ENCODE data around the gene SLC7A4.
A peak's percentile ranks its signal among the peaks of the same experiment; 100 is the strongest.
"Not testable (repeated sequence)": the region's sequence is repeated elsewhere in the genome, so short reads cannot be mapped to it uniquely, and the experiment has no call there.

SLC7A4 gene

DNA sequence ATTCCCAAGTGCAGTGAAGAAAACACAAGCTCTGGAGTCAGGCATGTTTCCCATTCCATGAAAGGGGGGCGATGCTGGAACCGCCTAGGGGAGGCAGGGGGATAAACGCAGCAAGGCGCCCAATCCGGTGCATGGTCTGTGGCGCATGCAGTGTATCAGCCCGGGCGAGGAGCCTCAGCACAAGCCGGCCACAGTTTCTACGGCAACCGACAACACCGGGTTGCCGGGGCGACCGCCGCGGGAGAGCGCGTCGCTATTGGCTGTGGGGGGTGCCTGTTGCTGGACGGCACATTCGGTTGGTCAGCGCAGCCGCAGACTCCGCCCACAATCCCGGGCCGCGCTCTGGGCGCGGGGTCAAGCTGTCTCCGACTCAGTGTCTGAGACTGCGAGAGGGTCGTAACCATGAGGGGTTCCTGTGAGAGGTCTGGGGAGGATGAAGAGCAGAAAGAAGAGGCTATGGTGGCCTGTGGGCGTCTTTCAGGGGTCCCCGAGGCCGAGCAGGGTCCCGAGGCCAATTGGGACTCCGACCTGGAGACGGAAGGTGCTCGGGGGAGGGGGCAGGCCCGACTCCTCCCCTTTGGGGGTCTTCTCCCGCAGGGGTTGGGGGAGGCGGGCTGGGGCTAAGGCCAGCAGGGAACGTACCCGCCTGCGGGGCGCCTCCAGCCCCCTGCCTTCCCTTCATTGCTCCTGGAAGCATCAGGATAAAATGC, 13.4 kb upstream of the SLC7A4 start, which contains the start of gene LRRC74B:
TSS of gene LRRC74B (plus strand) at position 362 of the 710 bp plus-strand sequence. CDS start at position 403, 41 bp downstream.
- peak; percentile 87 for DNase-seq
- in situ Hi-C loops (cut with HindIII; ENCODE audit: low pct_ligation_motif_present, low pct_unique_long_range_greater_than_20kb, low sequenced_read_pairs): no loop called here

DNA sequence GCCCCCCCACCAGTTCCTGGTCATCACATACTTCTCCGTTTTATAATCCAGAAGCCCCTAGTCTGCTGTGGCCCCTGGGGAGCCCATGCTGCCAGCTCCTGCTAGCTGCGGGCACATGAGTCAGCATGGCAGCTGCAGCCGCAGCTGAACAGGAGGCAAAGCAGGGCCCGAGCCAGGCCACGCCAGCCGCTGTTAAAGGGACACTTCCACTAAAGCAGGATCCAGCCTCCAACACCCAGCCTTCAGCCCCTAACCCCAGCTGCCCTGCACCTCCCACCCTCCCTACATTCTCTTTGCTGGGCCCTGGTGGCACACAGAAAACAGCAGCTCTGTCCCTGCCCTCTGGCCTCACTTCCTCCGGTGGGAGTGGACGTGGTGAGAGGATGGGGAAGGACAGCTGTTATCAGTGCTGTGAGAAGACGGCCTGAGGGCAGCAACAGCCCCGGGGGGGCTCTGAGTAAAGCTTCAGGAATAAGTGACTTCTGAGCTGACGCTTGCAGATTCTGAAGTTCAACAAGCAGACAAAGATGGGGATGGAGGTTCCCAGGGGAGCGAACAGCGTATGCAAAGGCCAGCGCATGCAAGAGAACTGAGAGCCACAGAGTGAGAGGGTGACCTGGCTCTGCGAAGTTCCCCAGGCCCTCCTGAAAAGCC, 12.7 kb upstream of the SLC7A4 start:
- DNase-seq: peak; percentile 37
- in situ Hi-C loops (cut with HindIII; ENCODE audit: low pct_ligation_motif_present, low pct_unique_long_range_greater_than_20kb, low sequenced_read_pairs): no loop called here

- DNase-seq: no peak
- in situ Hi-C loops (cut with HindIII; ENCODE audit: low pct_ligation_motif_present, low pct_unique_long_range_greater_than_20kb, low sequenced_read_pairs): no loop called here
Observed at GRCh38 chr22:21043860-21044535, 11.6 kb upstream of the SLC7A4 start.

DNA sequence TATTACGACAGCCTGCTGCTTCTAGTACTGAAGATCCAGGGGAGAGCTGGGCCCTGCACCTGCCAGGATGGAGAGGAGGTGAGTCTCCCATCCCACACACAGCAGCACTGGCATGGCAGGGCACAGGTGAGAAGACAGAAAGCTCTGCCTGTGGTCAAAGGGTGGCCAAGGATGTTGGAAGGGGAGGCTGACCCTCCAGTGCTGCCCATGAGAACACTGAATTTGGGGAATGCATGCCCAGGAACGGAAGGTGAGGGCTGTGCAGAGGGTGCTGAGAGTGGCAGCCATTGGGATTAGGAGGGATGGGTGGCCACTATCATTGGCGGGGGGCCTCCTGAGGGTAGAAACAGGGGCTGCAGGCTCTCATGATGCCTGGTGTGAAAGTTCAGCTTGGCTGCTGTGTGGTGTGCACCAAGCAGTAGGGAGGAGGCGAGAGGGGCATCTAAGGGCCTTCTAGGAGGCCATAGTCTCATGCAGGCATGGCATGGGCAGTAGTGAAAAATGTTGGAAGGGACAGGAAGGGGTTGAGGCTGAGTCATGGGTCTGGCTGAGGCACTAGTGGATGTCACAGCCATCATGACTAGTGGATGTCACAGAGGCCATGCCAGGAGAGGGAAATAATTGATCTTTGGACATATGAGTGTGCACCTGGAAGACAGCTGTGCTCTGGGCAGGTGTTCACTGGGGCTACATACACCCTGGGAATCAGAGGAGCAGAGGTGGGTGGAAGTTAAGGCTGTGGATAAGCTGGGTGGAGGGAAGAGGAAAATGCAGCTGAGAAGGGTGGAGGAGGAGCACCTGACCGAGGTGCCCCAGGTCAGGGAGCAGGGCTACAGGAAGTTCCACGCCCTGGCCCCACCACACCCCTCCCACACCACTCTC, 10.9 kb upstream of the SLC7A4 start:
- DNase-seq: no peak
- in situ Hi-C loops (cut with HindIII; ENCODE audit: low pct_ligation_motif_present, low pct_unique_long_range_greater_than_20kb, low sequenced_read_pairs): no loop called here

- no peak for DNase-seq
- in situ Hi-C loops (cut with HindIII; ENCODE audit: low pct_ligation_motif_present, low pct_unique_long_range_greater_than_20kb, low sequenced_read_pairs): no loop called here
Observed at GRCh38 chr22:21041937-21042336, 9.6 kb upstream of the SLC7A4 start.

GRCh38 chr22:21039158-21039557, 6.8 kb upstream of the SLC7A4 start:
- in situ Hi-C loops (cut with HindIII; ENCODE audit: low pct_ligation_motif_present, low pct_unique_long_range_greater_than_20kb, low sequenced_read_pairs); DNase-seq: not testable (repeated sequence)

DNA sequence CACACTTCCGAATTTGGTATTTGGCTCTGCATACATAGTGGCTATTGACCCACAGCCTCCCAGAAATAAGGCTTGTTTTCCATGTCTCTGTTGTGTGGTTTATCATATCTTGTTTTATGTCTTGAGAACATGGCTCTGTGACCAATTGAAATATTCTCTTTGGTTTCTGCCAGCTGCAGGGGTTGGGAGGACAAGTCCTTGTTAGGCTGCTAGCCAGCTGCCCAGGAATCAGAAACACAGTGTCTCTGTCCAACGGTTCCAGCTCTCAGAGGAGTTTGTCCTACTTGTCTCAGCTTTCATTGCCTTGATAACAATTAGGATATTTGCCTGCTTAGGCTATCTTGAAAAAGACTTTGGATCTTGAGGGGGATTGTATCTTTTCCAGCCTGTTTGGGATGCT, 6.0 kb upstream of the SLC7A4 start:
- DNase-seq: no peak
- in situ Hi-C loops (cut with HindIII; ENCODE audit: low pct_ligation_motif_present, low pct_unique_long_range_greater_than_20kb, low sequenced_read_pairs): no loop called here

- DNase-seq: no peak
- in situ Hi-C loops (cut with HindIII; ENCODE audit: low pct_ligation_motif_present, low pct_unique_long_range_greater_than_20kb, low sequenced_read_pairs): no loop called here
Observed at GRCh38 chr22:21034989-21035388, 2.6 kb upstream of the SLC7A4 start.

DNA sequence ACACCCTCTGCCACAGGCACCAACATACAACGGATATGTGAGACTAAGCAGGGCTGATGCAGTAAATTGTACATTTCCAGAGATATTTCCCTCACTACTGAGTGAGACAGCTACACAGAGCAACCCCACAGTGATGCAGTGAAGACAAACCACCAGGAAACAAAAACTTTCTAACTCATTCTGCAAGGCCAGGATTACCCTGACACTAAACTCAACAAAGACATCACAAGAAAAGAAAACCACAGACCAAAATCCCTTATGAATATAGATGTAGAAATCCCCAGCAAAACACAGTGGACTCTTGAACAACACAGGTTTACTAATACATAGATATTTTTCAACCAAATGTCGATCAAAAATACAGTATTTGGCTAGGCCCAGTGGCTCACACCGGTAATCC, 1.5 kb upstream of the SLC7A4 start:
- in situ Hi-C loops (cut with HindIII; ENCODE audit: low pct_ligation_motif_present, low pct_unique_long_range_greater_than_20kb, low sequenced_read_pairs): no loop called here

DNA sequence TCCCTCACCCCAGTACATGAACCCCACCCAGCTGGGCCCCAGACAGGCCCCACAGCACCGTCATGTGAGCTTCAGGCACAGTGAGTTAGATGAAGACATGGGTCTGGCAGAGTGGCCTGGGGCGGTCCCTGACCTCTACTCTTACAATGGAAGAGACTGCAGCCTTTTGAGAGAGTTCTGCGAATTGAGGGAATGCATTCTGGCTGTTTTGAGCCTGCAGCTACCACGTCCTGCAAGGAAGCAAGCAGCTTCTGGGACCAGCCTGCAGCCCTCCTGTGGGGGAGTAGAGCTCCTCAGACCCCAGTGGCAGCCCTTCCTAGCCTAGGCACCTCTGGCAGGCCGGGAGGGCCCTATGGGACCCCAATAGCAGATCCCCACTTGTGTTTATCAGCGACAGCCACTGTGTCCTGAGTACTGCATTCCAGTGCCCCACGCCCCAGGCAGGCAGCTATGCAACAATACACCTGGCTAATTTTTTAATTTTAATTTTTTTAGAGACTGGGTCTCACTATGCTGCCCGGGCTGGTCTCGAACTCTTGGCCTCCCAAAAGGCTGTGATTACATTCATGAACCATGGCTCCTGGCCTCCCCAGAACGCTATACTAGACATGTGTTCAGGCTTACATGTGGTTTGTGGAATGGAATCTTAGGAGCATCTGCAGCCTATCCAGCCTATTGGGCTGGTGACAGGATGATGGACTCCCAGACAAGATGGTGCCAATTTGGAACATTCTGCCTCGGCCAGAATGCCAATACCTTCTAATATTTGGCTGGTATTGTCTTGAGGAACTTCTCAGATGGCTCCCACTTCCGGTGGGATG, 717 bp upstream of the SLC7A4 start:
- in situ Hi-C loops (cut with HindIII; ENCODE audit: low pct_ligation_motif_present, low pct_unique_long_range_greater_than_20kb, low sequenced_read_pairs): no loop called here
- no peak for DNase-seq

More for the DNA sequence above, 1.5 kb upstream of the SLC7A4 start:
- no peak for DNase-seq

GRCh38 chr22:21031545-21032036, 770 bp downstream of the SLC7A4 start:
- in situ Hi-C loops (cut with HindIII; ENCODE audit: low pct_ligation_motif_present, low pct_unique_long_range_greater_than_20kb, low sequenced_read_pairs): no loop called here
- no peak for DNase-seq

DNA sequence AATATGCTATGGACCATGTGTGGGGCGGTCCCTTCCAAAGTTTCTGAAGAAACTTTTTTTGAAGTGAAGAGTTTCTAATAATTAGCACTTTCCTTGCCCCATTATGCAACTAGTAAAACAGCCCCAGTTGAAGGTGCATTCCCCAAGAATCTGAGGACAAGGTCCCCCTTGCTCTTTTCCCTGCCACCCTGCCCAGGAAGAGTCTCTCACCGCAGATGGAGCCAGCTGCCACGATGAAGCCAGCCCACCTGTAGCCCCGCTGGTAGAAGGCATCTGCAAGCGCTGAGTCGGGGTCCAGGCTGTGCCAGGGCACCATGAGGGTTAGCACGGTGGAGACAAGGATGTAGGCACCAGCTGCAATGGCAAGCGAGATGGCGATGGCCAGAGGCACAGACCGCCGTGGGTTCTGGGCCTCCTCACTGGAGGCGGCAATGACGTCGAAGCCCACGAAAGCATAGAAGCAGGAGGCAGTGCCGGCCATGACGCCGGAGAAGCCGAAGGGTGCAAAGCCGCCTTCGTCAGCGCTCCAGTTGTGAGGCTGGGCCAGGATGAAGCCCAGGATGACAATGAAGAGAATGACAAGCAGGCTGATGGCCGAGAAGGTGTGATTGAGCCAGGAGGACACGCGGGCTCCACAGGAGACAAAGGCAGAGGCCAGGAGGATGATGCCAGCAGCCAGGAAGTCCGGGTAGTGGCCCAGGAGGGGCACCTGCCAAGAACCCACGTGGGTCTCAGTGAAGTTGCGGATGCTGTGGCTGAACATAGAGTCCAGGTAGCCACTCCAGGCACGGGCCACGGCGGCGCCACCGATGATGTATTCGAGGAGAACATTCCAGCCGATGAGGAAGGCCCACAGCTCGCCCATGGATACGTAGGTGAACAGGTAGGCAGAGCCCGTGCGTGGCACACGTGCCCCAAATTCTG, 1.5 kb downstream of the SLC7A4 start:
- DNase-seq: no peak
- in situ Hi-C loops (cut with HindIII; ENCODE audit: low pct_ligation_motif_present, low pct_unique_long_range_greater_than_20kb, low sequenced_read_pairs): no loop called here

DNA sequence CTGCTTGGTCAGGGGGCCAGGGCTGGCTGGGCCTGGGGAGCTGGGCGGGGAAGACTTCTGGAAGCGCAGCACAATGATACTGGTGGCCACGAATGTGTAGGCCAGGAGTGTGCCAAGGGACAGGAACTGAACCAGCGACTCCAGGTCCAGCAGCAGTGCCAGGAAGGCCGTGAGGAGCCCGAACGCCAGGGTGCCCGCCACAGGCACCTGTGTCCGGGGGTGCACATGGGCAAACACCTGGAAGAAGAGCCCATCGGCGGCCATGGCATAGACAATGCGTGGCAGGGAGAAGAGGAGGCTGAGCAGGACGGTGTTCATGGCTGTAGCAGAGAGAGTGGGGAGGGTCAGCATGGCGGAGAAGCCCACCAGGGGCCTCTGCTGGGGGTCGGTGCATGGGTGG, 2.3 kb downstream of the SLC7A4 start:
- in situ Hi-C loops (cut with HindIII; ENCODE audit: low pct_ligation_motif_present, low pct_unique_long_range_greater_than_20kb, low sequenced_read_pairs): no loop called here
- DNase-seq: no peak

DNA sequence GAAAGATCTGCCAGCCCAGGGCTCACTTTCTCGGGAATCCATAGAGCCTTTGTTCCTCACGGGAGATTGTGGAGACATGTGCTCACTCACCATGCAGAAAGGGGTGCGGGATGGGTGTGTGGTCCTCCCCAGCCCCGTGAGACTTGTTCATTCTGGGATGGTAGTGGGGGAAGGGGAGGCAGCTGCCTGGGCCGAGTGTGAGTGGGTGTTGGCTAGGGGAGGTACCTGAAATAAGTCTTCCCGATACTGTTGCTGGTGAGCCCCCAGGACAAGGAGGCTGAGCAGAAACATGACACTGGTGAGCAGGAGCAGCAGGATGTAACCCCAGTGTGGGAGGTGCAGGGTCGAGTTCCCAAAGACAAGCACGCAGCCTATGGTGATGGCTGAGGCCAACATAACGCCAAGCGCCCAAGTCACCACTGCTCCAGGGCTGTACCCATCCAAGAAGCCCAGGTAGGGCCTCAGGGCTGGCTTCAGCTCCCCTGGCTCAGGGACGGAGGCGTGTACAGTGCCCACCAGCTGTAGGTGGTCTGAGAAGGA, 2.8 kb downstream of the SLC7A4 start:
- in situ Hi-C loops (cut with HindIII; ENCODE audit: low pct_ligation_motif_present, low pct_unique_long_range_greater_than_20kb, low sequenced_read_pairs): no loop called here

GRCh38 chr22:21028277-21029251, 3.8 kb downstream of the SLC7A4 start:
- no peak for DNase-seq
- in situ Hi-C loops (cut with HindIII; ENCODE audit: low pct_ligation_motif_present, low pct_unique_long_range_greater_than_20kb, low sequenced_read_pairs): no loop called here

More for the DNA sequence above, 2.8 kb downstream of the SLC7A4 start:
- no peak for DNase-seq
